Fibroblast of pulmonary artery (primary cell): ENCODE data around the gene HAPLN1.

Source experiments
- DNase-seq: peaks from one replicate; pipeline ENCODE4 v3.0.0-alpha.2; 2010; ENCODE audit warnings: low read depth
- H3K4me3 ChIP-seq: replicated peaks from 2 replicates; pipeline ENCODE4 v1.5.1; 2011; ENCODE audit warnings: low read depth, mild to moderate bottlenecking, control low read depth, low read length, moderate library complexity
- CTCF ChIP-seq: IDR thresholded peaks from 2 replicates; pipeline ENCODE4 v1.5.1; 2011; ENCODE audit warnings: mild to moderate bottlenecking, control low read depth, low read length, inconsistent platforms; ENCODE audit errors: missing control alignments

HAPLN1 gene

GRCh38 chr5:83718936-83719495 is 1.6 kb downstream of the HAPLN1 start:
- DNase-seq, result no peak
- H3K4me3 ChIP-seq, result no peak overlapping the region
- no peak for TF ChIP-seq CTCF

- no peak overlapping the region for H3K4me3 ChIP-seq
- TF ChIP-seq CTCF, result peak; percentile 90
- DNase-seq, result peak; percentile 85
These were observed 2.3 kb downstream of the HAPLN1 start for GRCh38 chr5:83718195-83718825.

GRCh38 chr5:83715236-83716065 is 5.2 kb downstream of the HAPLN1 start:
- no peak for TF ChIP-seq CTCF
- no peak for DNase-seq
- no peak overlapping the region for H3K4me3 ChIP-seq

- DNase-seq, result no peak
- H3K4me3 ChIP-seq, result no peak overlapping the region
- no peak for TF ChIP-seq CTCF
These were observed 5.8 kb downstream of the HAPLN1 start for GRCh38 chr5:83714810-83715209.

GRCh38 chr5:83711982-83712601 is 8.6 kb downstream of the HAPLN1 start:
- no peak overlapping the region for H3K4me3 ChIP-seq
- peak; percentile 71 for TF ChIP-seq CTCF
- peak; percentile 66 for DNase-seq

- DNase-seq, result no peak
- H3K4me3 ChIP-seq, result no peak overlapping the region
- no peak for TF ChIP-seq CTCF
These were observed 10.7 kb downstream of the HAPLN1 start for GRCh38 chr5:83709973-83710372.
